Esophagus squamous epithelium (tissue), 5 donors: ENCODE results near the gene TMEM151A. TPM values are rescaled to one million over a fixed set of nuclear protein-coding genes. Genes with fewer than 3 reads are reported as not detected.
"Not testable (repeated sequence)": the region's sequence is repeated elsewhere in the genome, so short reads cannot be mapped to it uniquely, and the experiment has no call there.

Experiments used
- DNase-seq: peaks from one replicate; lab custom pipeline; 2025; lab: John Stamatoyannopoulos, UW
- H3K27ac ChIP-seq, 4 donors: fragments of 200-600 bp; sonication (generic); one replicate each; pipeline ENCODE4 v1.5.1; 2016 to 2019; ENCODE audit warnings: mild to moderate bottlenecking in 1 of 4
- H3K27me3 ChIP-seq, 4 donors: fragments of 200-600 bp; sonication (generic); 1 replicate in 3 of 4; 2 replicates in 1 of 4; pipeline versions ENCODE4 v1.5.1 to v1.6.0; 2017 to 2021; ENCODE audit warnings: antibody characterized with exemption in 1 of 4
- H3K36me3 ChIP-seq, 3 donors: fragments of 200-600 bp; sonication (generic); one replicate each; pipeline ENCODE4 v1.5.1; 2016 to 2019
- H3K4me1 ChIP-seq, 3 donors: fragments of 200-600 bp; sonication (generic); one replicate each; pipeline ENCODE4 v1.5.1; 2017 to 2019
- H3K4me3 ChIP-seq, 4 donors: fragments of 200-600 bp; sonication (generic); 1 replicate in 3 of 4; 2 replicates in 1 of 4; pipeline ENCODE4 v1.5.1; 2016 to 2019; ENCODE audit warnings: mild to moderate bottlenecking in 2 of 4, moderate library complexity in 1 of 4
- H3K9me3 ChIP-seq, 3 donors: fragments of 200-600 bp; sonication (generic); one replicate each; pipeline ENCODE4 v1.5.1; 2016 to 2019
- CTCF ChIP-seq, 6 experiments: fragments of 450-650 bp in 4 of 6; fragments of 200-600 bp in 2 of 6; sonication (generic) in 2 of 6; IDR thresholded peaks; one replicate each; pipeline ENCODE4 v1.5.1; 2016 to 2019; ENCODE audit warnings: antibody characterized with exemption in 6 of 6, mild to moderate bottlenecking in 4 of 6, moderate library complexity in 4 of 6
- POLR2A ChIP-seq, 4 donors: fragments of 450-650 bp; IDR thresholded peaks; one replicate each; pipeline ENCODE4 v1.6.1; 2017; ENCODE audit warnings: antibody characterized with exemption in 4 of 4, mild to moderate bottlenecking in 4 of 4, moderate library complexity in 3 of 4
- WGBS, 2 donors: methylation state at CpG; one replicate each; pipeline ENCODE4 v1.1.5; 2018; 5-methylcytosine and 5-hydroxymethylcytosine counted together
- intact Hi-C: fragments of 100-400 bp; cut with DNase I; formaldehyde crosslinking; loops from one replicate; pipeline ENCODE4 v1.15.0; 2022
- total RNA-seq, 4 donors: library from RNA; depleted of rRNA; stranded (reverse); fragments of >200 nt; gene quantifications; one replicate each; pipeline ENCODE4 v1.1.0, GENCODE V29; 2016
- donor health status: DM: yes; HTN: yes; CAD: no.

The TMEM151A gene
- total RNA-seq, 4 donors from 2014 or later = not detected

- Histone ChIP-seq H3K9me3 (no peaks in the 10 kb centered on the region), H3K27me3 (no peaks in the 10 kb centered on the region), H3K36me3 (peaks cover 37 to 66% (median 42%) of the 10 kb centered on the region in 3 donors), H3K4me3 (no peak overlapping the region), H3K4me1 (peaks cover 4 to 70% (median 12%) of the 10 kb centered on the region in 3 donors), H3K27ac (no peak overlapping the region)
- TF ChIP-seq CTCF (IDR thresholded peaks at IDR 0.05) (no peak), POLR2A (IDR thresholded peaks at IDR 0.05) (no peak)
- intact Hi-C loops = no loop called here
- WGBS, 2 donors = 73 to 93% methylated on average over 3 to 4 of the region's 7 CpGs
- DNase-seq = no peak
Measured at GRCh38 chr11:66271816-66272215, 19.9 kb upstream of the TMEM151A start.

- intact Hi-C loops = no loop called here
- H3K36me3 ChIP-seq = peaks cover 37 to 70% (median 42%) of the 10 kb centered on the region in 3 donors
- TF ChIP-seq CTCF (IDR thresholded peaks at IDR 0.05) = no peak
- TF ChIP-seq POLR2A (IDR thresholded peaks at IDR 0.05) = no peak
Measured at GRCh38 chr11:66272596-66272995, 19.1 kb upstream of the TMEM151A start.

GRCh38 chr11:66274219-66274618, 17.5 kb upstream of the TMEM151A start:
- TF ChIP-seq POLR2A (IDR thresholded peaks at IDR 0.05) = no peak
- DNase-seq = no peak
- no peak overlapping the region for H3K4me3 ChIP-seq
- peaks cover 0 to 6% (median 0%) of the 10 kb centered on the region in 4 donors for H3K27me3 ChIP-seq
- no peak overlapping the region for H3K27ac ChIP-seq
- peaks cover 11 to 69% (median 12%) of the 10 kb centered on the region in 3 donors for H3K4me1 ChIP-seq
- H3K36me3 ChIP-seq = peaks cover 37 to 70% (median 42%) of the 10 kb centered on the region in 3 donors
- no peaks in the 10 kb centered on the region for H3K9me3 ChIP-seq
- 44% methylated on average over 1 of the region's 1 CpG; no CpG with 5 or more reads in 1 of the 2 donors for WGBS, 2 donors
- intact Hi-C loops = no loop called here

More at GRCh38 chr11:66272596-66272995, 19.1 kb upstream of the TMEM151A start:
- Histone ChIP-seq H3K4me3 (no peak overlapping the region), H3K27me3 (no peaks in the 10 kb centered on the region), H3K27ac (no peak overlapping the region), H3K9me3 (no peaks in the 10 kb centered on the region), H3K4me1 (peaks cover 3 to 68% (median 9%) of the 10 kb centered on the region in 3 donors)
- DNase-seq = no peak
- WGBS, 2 donors = 63% methylated on average over 2 of the region's 2 CpGs; no CpG with 5 or more reads in 1 of the 2 donors

GRCh38 chr11:66275396-66275795, 16.3 kb upstream of the TMEM151A start:
- Histone ChIP-seq H3K27ac (no peak overlapping the region), H3K4me1 (peaks cover 4 to 57% (median 11%) of the 10 kb centered on the region in 3 donors), H3K4me3 (no peak overlapping the region), H3K27me3 (peaks cover 0 to 6% (median 0%) of the 10 kb centered on the region in 4 donors), H3K36me3 (peaks cover 37 to 68% (median 42%) of the 10 kb centered on the region in 3 donors), H3K9me3 (no peaks in the 10 kb centered on the region)
- no peak for TF ChIP-seq POLR2A (IDR thresholded peaks at IDR 0.05)
- no peak for TF ChIP-seq CTCF (IDR thresholded peaks at IDR 0.05)
- WGBS, 2 donors = 88% methylated on average over 6 of the region's 8 CpGs
- DNase-seq = no peak
- intact Hi-C loops = no loop called here

- Histone ChIP-seq H3K4me1 (peaks cover 4 to 50% (median 11%) of the 10 kb centered on the region in 3 donors), H3K9me3 (no peaks in the 10 kb centered on the region), H3K36me3 (peaks cover 36 to 61% (median 37%) of the 10 kb centered on the region in 3 donors), H3K27ac (no peak overlapping the region), H3K4me3 (no peak overlapping the region), H3K27me3 (peaks cover 0 to 6% (median 0%) of the 10 kb centered on the region in 4 donors)
- TF ChIP-seq POLR2A (IDR thresholded peaks at IDR 0.05) = no peak
- TF ChIP-seq CTCF (IDR thresholded peaks at IDR 0.05) = no peak
- intact Hi-C loops = no loop called here
- DNase-seq = no peak
- 94% methylated on average over 3 of the region's 14 CpGs; no CpG with 5 or more reads in 1 of the 2 donors for WGBS, 2 donors
Measured at GRCh38 chr11:66275984-66276612, 15.6 kb upstream of the TMEM151A start.

GRCh38 chr11:66276619-66277018, 15.1 kb upstream of the TMEM151A start:
- H3K9me3 ChIP-seq, H3K27me3 ChIP-seq, H3K4me3 ChIP-seq, intact Hi-C loops, DNase-seq, H3K27ac ChIP-seq: not testable (repeated sequence)
- Histone ChIP-seq H3K4me1 (peaks cover 4 to 45% (median 11%) of the 10 kb centered on the region in 3 donors), H3K36me3 (peaks cover 36 to 56% (median 37%) of the 10 kb centered on the region in 3 donors)
- 64 to 78% methylated on average over 9 to 12 of the region's 13 CpGs for WGBS, 2 donors

- H3K27me3 ChIP-seq, intact Hi-C loops, DNase-seq: not testable (repeated sequence)
Measured at GRCh38 chr11:66277064-66277463, 14.6 kb upstream of the TMEM151A start.

More at GRCh38 chr11:66277064-66277463, 14.6 kb upstream of the TMEM151A start:
- Histone ChIP-seq H3K4me1 (peaks cover 4 to 44% (median 11%) of the 10 kb centered on the region in 3 donors), H3K36me3 (peaks cover 34 to 51% (median 36%) of the 10 kb centered on the region in 3 donors)
- H3K27ac ChIP-seq, H3K4me3 ChIP-seq, H3K9me3 ChIP-seq: not testable (repeated sequence)
- 59 to 86% methylated on average over 2 to 4 of the region's 4 CpGs for WGBS, 2 donors
